AG04450 (cell line): ENCODE results near the gene DCTN3. TPM values are rescaled to one million over a fixed set of nuclear protein-coding genes. Genes with fewer than 3 reads are reported as not detected.

Experiments used
- CTCF ChIA-PET: fragments of 300-600, 350-600 bp; formaldehyde crosslinking; extraction: SDS; loops from one replicate; lab custom pipeline; 2022; ENCODE audit warnings: antibody characterized with exemption, inconsistent platforms; lab: Charles Lee
- POLR2A ChIA-PET: fragments of 350-600 bp; formaldehyde crosslinking; extraction: SDS; loops from one replicate; lab custom pipeline; 2021; ENCODE audit warnings: antibody characterized with exemption, inconsistent platforms; lab: Yijun Ruan, JAX
- DNase-seq: peaks from one replicate; pipeline ENCODE4 v3.0.0-alpha.2; 2011; ENCODE audit warnings: low read depth, low spot score
- H3K27ac ChIP-seq: one replicate; pipeline ENCODE4 v1.5.1; 2012; ENCODE audit warnings: low read depth, low read length, control low read depth
- H3K27me3 ChIP-seq: one replicate; pipeline ENCODE4 v1.6.0; 2012; ENCODE audit warnings: low read length; ENCODE audit not compliant: control insufficient read depth, insufficient read depth
- H3K4me3 ChIP-seq: 2 replicates; pipeline ENCODE4 v1.5.1; 2011; ENCODE audit warnings: mild to moderate bottlenecking, low read depth, low read length, control low read depth
- H3K9me3 ChIP-seq: 2 replicates; pipeline ENCODE4 v1.5.1; 2012; ENCODE audit warnings: low read length; ENCODE audit not compliant: control insufficient read depth, insufficient read depth
- polyA plus RNA-seq: library from polyadenylated mRNA; depleted of rRNA; stranded (reverse); fragments of >200 nt; gene quantifications from 2 replicates; pipeline ENCODE4 v1.2.3, GENCODE V29; 2011
- TF ChIP-seq, protein P1 (sequence below): IDR thresholded peaks from 2 replicates; pipeline ENCODE4 v1.5.1; 2011; ENCODE audit warnings: low read depth, low read length, control low read depth, inconsistent platforms

Gene DCTN3
- polyA plus RNA-seq, 1 experiment = 97.6 TPM

DNA sequence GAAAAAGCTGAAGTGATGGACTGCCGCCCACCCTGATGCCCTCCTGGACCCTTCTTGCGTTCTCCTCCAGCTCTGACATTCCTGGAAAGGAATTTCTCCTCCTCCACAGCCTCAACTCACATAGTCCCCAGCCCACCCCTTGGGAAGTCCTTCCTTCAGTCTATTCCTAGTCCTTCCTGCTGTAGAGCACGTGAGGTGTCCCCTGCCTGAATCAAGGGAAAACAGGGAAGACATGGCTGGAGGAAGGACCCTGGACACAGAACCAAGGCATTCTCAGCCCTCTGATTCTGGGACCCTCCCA lies 4.8 kb upstream of the DCTN3 start:
- Histone ChIP-seq H3K27me3 (peaks cover 71% of the 10 kb centered on the region), H3K9me3 (no peaks in the 10 kb centered on the region; the same call in 1 of the 2 replicates), H3K27ac (no peak overlapping the region), H3K4me3 (no peak overlapping the region)
- TF ChIP-seq, protein P1, sequence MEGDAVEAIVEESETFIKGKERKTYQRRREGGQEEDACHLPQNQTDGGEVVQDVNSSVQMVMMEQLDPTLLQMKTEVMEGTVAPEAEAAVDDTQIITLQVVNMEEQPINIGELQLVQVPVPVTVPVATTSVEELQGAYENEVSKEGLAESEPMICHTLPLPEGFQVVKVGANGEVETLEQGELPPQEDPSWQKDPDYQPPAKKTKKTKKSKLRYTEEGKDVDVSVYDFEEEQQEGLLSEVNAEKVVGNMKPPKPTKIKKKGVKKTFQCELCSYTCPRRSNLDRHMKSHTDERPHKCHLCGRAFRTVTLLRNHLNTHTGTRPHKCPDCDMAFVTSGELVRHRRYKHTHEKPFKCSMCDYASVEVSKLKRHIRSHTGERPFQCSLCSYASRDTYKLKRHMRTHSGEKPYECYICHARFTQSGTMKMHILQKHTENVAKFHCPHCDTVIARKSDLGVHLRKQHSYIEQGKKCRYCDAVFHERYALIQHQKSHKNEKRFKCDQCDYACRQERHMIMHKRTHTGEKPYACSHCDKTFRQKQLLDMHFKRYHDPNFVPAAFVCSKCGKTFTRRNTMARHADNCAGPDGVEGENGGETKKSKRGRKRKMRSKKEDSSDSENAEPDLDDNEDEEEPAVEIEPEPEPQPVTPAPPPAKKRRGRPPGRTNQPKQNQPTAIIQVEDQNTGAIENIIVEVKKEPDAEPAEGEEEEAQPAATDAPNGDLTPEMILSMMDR = no peak
- ChIA-PET POLR2A (interaction anchor here (0.6 kb wide), 1 partner anchor 270 kb away, joined by 4 read pairs; no protein-coding TSS in a partner anchor), CTCF (interaction anchor here (1.4 to 2.1 kb wide), 3 partner anchors 9 to 221 kb away, joined by 4 to 22 read pairs (median 6); no protein-coding TSS in a partner anchor)
- no peak for DNase-seq

DNA sequence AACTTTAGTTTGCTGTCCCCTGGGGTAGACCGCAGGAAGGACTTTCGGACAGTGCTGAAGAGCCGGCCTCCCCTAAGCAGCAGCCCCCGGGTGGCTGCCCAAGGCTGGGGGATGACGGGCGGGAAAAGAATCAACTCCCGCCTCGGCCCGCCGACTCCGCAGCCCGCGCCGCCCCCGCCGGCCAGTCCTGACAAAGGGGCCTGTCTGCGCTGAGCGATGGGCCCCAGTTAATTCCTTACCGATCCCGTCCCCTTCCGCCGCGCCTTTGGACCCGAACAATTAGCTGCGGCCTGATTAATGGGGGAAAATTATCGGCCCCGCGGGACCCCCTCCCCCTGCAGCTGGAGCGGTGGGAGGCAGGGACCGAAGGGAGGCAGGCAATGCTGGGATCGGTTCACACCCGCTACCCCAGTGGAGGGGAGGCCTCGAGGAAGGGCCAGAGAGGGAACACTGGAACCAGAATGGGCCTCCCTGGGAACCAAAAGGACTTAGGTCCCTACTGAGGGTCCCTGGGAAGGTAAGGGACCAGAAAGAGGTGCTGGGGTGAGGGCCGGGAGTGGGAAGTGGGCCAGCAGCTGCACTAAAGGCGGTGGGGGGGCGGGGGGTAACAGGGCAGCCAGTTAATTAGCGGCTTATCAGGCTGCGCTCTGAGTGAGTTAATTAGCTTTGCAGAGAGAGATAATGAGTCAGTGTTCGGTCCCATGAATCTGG lies 4.3 kb upstream of the DCTN3 start:
- Histone ChIP-seq H3K9me3 (no peaks in the 10 kb centered on the region; the same call in 1 of the 2 replicates), H3K27ac (no peak overlapping the region), H3K4me3 (no peak overlapping the region), H3K27me3 (peaks cover 66% of the 10 kb centered on the region)
- POLR2A ChIA-PET = interaction anchor here (0.6 kb wide), 1 partner anchor 269 kb away, joined by 4 read pairs; no protein-coding TSS in a partner anchor
- CTCF ChIA-PET = interaction anchor here (1.6 to 2.1 kb wide), 2 partner anchors 9 to 221 kb away, joined by 6 to 22 read pairs; no protein-coding TSS in a partner anchor
- TF ChIP-seq, protein P1 = no peak
- DNase-seq = no peak

DNA sequence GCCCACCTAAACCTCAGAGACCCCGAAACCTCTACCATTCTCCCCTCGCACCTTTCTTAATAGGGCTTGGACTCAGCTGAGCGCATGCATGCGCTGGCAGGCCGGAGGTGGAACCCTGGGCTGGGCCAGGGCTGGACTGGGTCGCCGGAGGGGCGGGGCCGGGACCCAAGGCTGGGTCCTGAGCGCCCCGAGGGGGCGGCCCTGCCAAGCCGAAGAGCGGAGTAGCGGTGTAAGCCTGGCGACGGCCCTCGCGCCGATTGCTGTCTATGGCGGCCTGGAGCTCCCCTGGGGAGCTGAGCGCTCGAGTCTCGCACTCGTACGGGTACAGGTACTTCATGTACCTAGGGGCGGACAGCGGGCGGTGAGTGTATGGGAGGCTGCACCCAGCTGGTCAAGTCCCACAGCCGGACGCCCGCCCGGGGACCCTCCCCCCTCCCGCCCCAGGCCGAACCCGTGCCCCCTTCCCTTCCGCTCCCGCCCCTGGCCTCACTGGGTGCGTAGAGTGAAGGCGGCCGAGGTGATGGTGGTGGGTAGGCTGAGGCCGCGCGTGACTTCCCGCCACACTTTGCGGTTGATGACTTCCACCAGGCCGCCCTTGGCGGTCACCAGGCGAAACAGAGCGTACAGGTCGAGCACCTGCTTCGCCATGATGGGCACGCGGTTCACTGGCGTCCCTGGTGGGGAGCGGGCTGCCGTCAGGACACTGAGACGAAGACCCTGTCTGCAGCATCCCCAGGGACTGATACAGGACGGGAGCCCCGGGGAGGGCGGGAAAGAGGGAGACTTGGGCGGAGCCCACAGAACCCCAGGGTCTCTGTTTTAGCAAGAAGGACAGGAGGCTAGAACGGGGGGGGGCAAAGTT lies 3.3 kb upstream of the DCTN3 start:
- Histone ChIP-seq H3K9me3 (no peaks in the 10 kb centered on the region; the same call in 1 of the 2 replicates), H3K4me3 (no peak overlapping the region), H3K27ac (no peak overlapping the region), H3K27me3 (peaks cover 58% of the 10 kb centered on the region)
- ChIA-PET CTCF (interaction anchor here (1.3 to 5.0 kb wide), 3 partner anchors 10 to 20 kb away, joined by 5 to 45 read pairs (median 7); no protein-coding TSS in a partner anchor), POLR2A (interaction anchor here (0.8 kb wide), 1 partner anchor 14 kb away, joined by 3 read pairs; the partner anchor contains the start of gene SIGMAR1)
- TF ChIP-seq, protein P1 = no peak
- no peak for DNase-seq

DNA sequence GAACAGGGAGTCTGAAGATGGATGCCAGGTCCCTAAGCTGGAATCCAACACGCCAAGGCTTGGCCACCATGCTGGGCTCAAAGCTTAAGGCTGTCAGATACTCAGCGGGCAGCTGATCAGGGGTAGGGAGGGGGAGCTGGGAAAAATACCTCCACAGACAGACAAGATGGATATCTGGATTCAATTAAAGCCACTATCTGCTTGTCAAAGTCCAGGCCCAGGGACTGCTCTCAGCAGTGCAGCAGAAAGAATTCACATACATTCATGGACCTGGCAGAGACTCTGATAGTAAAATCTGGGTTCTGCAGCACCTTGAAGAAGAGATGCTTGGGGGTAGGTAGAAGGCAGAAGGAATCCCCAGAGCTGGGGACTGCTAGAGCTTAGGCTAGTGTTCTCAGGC lies 5.2 kb downstream of the DCTN3 start:
- H3K9me3 ChIP-seq = no peaks in the 10 kb centered on the region; the same call in 1 of the 2 replicates
- POLR2A ChIA-PET = no interaction called here
- no peak overlapping the region for H3K4me3 ChIP-seq
- CTCF ChIA-PET = interaction anchor here (0.6 to 7.6 kb wide), 3 partner anchors 19 to 165 kb away, joined by 3 to 111 read pairs (median 3); partner anchors contain the start of gene SIGMAR1
- H3K27me3 ChIP-seq = no peaks in the 10 kb centered on the region
- TF ChIP-seq, protein P1 = no peak
- no peak overlapping the region for H3K27ac ChIP-seq
- no peak for DNase-seq
